Measurements from ENCODE around the gene TOMM7.

TOMM7 gene

GRCh38 chr7:22765609-22766008, 57.0 kb downstream of the TOMM7 start:
- H3K9me3 ChIP-seq = no peaks in the 10 kb centered on the region
- H3K27me3 ChIP-seq = peaks cover 13% of the 10 kb centered on the region
- no peaks in the 10 kb centered on the region for H3K4me1 ChIP-seq (ENCODE audit: control insufficient read depth in 1 of 2, insufficient read depth in 1 of 2, low read depth in 1 of 2, low read length in 1 of 2)
- H3K27ac ChIP-seq = no peak overlapping the region
- no peak for TF ChIP-seq CTCF (IDR thresholded peaks at IDR 0.05)
- no peak overlapping the region for H3K4me3 ChIP-seq (ENCODE audit: low read depth in 1 of 2, low read length in 1 of 2)
- no peaks in the 10 kb centered on the region for H3K36me3 ChIP-seq

All from neutrophil (primary cell).